GM10847 (cell line): Measurements from ENCODE around the gene NR2F1.

Experiments used
- POLR2A ChIP-seq: IDR thresholded peaks from 2 replicates; pipeline ENCODE4 v1.6.1; 2011; ENCODE audit not compliant: insufficient read length; ENCODE audit errors: extremely low read depth

Gene NR2F1

GRCh38 chr5:93574491-93575305 lies 8.3 kb upstream of the NR2F1 start:
- TF ChIP-seq POLR2A = no peak

- no peak for TF ChIP-seq POLR2A
These were observed 7.3 kb upstream of the NR2F1 start for GRCh38 chr5:93575461-93576414.

- TF ChIP-seq POLR2A = no peak
These were observed 5.8 kb upstream of the NR2F1 start for GRCh38 chr5:93576994-93577853.

GRCh38 chr5:93577854-93578812 lies 4.9 kb upstream of the NR2F1 start:
- TF ChIP-seq POLR2A = no peak

- TF ChIP-seq POLR2A = no peak
These were observed 4.0 kb upstream of the NR2F1 start for GRCh38 chr5:93578813-93579691.

GRCh38 chr5:93579692-93580062 lies 3.3 kb upstream of the NR2F1 start:
- no peak for TF ChIP-seq POLR2A

- no peak for TF ChIP-seq POLR2A
These were observed 2.7 kb upstream of the NR2F1 start for GRCh38 chr5:93580063-93580926.

GRCh38 chr5:93580927-93581445 lies 2.0 kb upstream of the NR2F1 start, which contains the start of gene NR2F1-AS1:
NR2F1-AS1 (minus strand) TSS chr5:93581219.
- TF ChIP-seq POLR2A = no peak

GRCh38 chr5:93582167-93582462 lies 907 bp upstream of the NR2F1 start:
- no peak for TF ChIP-seq POLR2A

GRCh38 chr5:93583439-93583767 lies 381 bp downstream of the NR2F1 start:
- no peak for TF ChIP-seq POLR2A

GRCh38 chr5:93583768-93584595 lies 960 bp downstream of the NR2F1 start:
- no peak for TF ChIP-seq POLR2A

- TF ChIP-seq POLR2A = no peak
These were observed 1.6 kb downstream of the NR2F1 start for GRCh38 chr5:93584596-93585040.
